HG02943 (cell line): ENCODE data around the gene ST6GALNAC6.

Experiments
- ATAC-seq: cut with Tn5 transposase; IDR thresholded peaks from one replicate; pipeline ENCODE4 v1.9.1; 2021; ENCODE audit warnings: mild to moderate bottlenecking, low read depth, moderate library complexity; ENCODE audit not compliant: unreplicated experiment

The ST6GALNAC6 gene

DNA sequence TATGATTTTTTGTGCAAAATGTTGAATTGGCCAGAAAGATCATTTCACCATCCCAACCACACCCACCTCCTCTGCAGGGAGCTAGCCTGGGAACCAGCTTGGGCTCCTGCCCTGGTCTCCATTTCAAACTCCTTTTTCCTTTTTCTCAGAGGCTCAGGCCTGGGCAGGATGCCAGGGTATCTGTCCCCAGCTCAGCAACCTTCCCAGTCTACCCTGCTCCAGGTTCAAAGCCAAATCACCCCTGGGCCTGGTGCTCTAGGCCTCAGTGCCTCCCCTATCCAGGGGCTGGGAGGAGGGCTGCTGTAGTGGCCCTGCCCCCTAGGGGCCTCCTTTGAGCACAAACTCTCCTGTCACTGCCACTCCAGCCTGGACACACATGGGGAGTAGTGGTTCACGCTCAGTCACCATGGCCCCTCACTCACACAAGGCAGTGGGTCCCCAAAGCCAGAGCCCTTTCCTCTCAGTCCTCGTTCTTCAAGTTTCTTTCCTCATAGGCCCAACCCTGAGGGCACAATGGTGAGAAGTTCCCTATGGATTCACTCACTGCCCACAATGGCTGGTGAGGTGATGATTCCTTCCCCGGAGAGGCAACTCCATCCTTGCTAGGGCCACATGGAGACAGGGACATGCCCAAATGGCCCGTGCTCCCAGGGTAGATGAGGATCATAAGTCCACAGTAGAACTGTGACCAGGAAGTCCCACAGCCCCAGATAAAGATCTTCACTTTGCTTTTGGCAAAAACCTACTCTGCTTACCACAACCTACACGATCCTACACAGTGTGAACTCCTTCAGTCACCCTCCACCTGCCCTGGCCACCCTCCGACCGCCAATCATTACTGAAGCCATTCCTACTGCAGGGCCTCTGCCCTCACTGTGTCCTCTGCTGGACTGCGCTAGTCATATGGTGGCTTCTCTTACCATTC, 19.0 kb upstream of the ST6GALNAC6 start:
- ATAC-seq = no peak

GRCh38 chr9:127917603-127918002, 18.2 kb upstream of the ST6GALNAC6 start:
- ATAC-seq = peak; percentile 30

DNA sequence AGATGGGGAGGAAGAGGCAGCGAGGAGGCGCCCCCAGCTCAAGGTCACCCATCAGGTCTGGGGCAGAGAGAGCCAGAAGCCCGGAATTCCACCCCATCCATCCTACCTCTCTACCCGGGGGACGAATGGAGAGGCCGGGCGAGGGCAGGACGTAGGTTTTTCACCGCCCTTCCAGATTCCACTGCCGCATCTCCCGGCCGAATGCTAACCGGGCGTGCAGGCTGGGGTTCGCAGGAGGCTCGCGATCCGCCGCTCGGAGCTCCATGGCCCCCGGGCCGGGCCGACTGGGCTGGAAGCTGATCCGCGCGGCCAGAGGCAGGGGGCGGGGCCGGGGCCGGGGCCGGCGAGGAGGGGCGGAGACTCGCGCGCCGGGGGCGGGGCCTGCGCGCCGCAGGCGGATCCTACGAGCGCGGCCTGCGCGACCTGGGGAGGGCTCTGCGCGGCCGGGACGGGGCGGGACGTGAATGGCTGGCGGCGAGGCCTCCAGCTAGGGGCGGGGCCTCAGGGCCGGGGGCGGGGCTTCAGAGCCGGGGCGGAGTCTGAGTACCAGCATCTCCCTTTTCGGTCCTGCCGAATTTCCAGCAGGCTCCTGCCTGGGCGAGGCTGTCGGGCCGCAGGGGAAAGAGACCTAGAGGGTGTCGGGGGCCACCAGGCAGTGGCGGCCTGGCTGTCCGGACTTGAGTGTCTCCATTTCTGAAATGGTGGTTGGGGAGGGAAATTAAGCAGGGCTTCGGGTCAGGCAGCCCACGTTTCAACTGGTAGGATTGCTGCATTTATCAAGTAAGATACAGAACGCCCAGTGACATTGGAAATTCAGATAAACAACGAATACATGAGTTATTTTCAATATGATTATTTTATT, 17.5 kb upstream of the ST6GALNAC6 start, which contains the start of gene ST6GALNAC4:
ST6GALNAC4 (minus strand) TSS at position 322 of the 862 bp plus-strand sequence. CDS start 622 bp downstream, outside the sequence.
- peak; percentile 49 for ATAC-seq

GRCh38 chr9:127915801-127916719, 16.7 kb upstream of the ST6GALNAC6 start:
- ATAC-seq = no peak

DNA sequence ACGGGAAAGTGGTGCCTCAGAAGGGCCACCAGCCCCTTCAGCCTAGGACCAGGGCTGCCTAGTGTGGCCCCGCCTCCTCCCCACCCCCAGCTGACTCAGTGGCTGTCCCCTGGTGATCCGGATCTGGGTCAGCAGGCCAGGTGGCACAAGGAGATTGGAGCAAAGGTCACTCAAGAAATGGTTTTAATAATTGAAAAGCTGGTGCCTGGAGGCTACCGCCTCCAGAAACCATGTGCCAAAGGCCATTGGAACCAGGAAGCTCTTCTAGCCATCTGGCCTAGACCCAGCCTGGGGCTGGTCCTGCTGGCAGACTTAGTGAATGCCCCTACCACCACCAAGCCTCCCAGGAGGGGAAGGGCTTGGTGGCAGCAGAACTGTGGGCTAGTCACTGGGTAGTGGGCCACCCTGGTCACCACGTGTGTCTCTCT, 15.9 kb upstream of the ST6GALNAC6 start:
- no peak for ATAC-seq

- ATAC-seq = no peak
Observed at GRCh38 chr9:127913682-127914081, 14.3 kb upstream of the ST6GALNAC6 start.

DNA sequence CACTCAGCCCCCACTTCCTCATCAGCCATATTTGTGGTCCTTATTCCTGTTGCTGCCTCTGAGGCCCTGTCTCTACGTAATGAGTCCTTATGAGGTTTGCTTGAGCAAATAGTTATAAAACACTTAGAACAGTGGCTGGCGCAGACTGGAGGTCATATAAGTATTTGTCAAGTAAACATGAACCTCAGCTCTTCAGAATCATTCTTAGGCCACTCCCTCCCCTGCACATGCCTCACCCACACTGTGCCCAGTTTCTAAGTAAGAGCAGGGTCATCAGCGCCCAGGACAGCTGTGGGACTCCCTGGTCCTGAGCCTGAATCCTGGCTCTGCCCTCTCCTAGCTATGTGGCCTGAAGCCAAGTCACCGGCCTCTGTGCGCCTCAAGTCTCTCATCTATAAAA, 13.5 kb upstream of the ST6GALNAC6 start:
- ATAC-seq = no peak

- ATAC-seq = no peak
Observed at GRCh38 chr9:127912296-127912695, 12.9 kb upstream of the ST6GALNAC6 start.

- ATAC-seq = no peak
Observed at GRCh38 chr9:127910613-127911205, 11.3 kb upstream of the ST6GALNAC6 start.

GRCh38 chr9:127909839-127910273, 10.5 kb upstream of the ST6GALNAC6 start:
- no peak for ATAC-seq

GRCh38 chr9:127908660-127908926, 9.2 kb upstream of the ST6GALNAC6 start:
- no peak for ATAC-seq

GRCh38 chr9:127907867-127908659, 8.7 kb upstream of the ST6GALNAC6 start:
- no peak for ATAC-seq

DNA sequence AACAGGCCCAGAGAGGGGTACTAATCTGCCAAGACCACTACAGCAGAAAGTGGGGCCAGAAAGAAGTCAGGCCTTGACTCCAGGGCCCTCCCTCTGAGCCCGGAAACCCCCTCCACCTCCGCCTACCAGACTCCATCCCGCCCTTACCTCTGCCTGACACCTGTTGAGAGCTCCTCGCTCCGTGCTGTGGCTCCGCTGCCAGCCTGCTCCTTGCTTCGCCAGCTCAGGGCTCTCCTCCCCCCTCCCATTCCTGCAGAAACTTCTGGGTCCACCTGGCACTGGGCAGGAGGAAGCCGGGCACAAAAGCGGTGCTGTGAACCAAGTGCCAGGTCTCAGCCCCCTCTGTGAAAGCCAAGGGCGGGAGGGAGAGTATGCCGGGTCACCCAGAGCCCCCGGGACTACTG, 6.4 kb upstream of the ST6GALNAC6 start:
- ATAC-seq = no peak

- ATAC-seq = no peak
Observed at GRCh38 chr9:127905004-127905728, 5.8 kb upstream of the ST6GALNAC6 start.

- no peak for ATAC-seq
Observed at GRCh38 chr9:127904561-127905003, 5.2 kb upstream of the ST6GALNAC6 start.

DNA sequence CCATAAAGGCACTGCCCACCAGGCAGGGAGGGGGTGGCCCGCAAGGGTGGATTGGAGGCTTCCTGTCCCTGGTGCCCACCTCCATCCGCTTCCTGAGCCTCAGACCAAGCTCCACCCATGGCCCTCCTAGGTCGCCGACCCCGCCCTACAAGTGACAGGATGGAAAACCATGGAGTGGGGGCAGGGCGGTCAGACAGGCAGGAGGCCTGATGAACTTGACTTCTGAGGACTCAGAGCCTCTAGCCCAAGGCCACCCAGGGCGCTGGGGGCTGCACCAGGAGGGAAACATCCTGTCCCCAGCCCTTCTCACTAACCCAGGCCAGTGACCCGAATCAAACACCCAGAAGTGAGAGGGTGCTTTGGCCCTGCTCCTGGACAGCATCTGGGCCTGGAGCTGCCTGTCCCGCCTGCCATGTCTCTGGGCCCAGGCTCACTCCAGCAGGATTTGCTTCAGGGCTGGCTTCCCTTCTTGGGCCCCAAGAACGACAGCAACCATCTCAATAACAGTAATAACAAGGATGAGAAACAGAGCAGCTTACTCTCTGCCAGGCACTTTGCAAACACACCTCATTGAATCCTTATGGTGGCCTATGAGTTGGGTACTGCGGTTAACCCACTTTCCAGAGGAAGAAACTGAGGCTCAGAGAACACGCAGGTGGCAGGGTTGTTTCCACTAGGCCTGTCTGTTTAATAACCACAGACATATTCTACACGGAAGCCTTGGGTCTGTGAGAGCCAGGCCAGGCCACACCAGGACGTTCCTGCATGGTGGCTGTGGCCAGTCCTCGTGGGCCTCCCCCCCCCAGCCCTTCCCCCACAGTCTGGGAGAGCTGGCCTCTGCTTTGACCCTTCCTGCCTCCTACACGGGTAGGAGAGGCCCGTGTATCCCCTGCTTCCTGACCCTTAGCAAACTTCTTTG, 4.4 kb upstream of the ST6GALNAC6 start:
- no peak for ATAC-seq

- ATAC-seq = no peak
Observed at GRCh38 chr9:127898433-127899127, 823 bp downstream of the ST6GALNAC6 start.
